Measurements from ENCODE around the gene HIVEP1. TPM values are rescaled to one million over a fixed set of nuclear protein-coding genes. Genes with fewer than 3 reads are reported as not detected.

The HIVEP1 gene
- total RNA-seq, 3 donors from 2014 or later (not counting 1 experiment from before 2014, with no cell fraction given): 26.3 to 37.9 (median 28.4) TPM

GRCh38 chr6:12012558-12013306, 620 bp downstream of the HIVEP1 start:
- intact Hi-C loops (cut with micrococcal nuclease): loop anchor here (5.0 kb wide), 1 partner anchor 645 kb away; no protein-coding TSS in a partner anchor
- H3K9me3 Mint-ChIP-seq: no peaks in the 10 kb centered on the region
- peak overlapping the region; percentile 99 for H3K4me3 Mint-ChIP-seq
- peak overlapping the region; percentile 68 for H3K27ac ChIP-seq (ENCODE audit: low read length)
- H3K9me3 ChIP-seq (ENCODE audit: control insufficient read depth, insufficient read depth, low read length): no peaks in the 10 kb centered on the region
- WGBS (ENCODE audit: insufficient coverage): 0% methylated on average over 48 of the region's 60 CpGs
- H3K4me1 Mint-ChIP-seq: peaks cover 45 to 47% of the 10 kb centered on the region in 2 donors
- peaks cover 21% of the 10 kb centered on the region for H3K4me1 ChIP-seq (ENCODE audit: control insufficient read depth, insufficient read depth, low read length)
- peak in 1 of 3 donors; percentile 19 for ATAC-seq
- peak overlapping the region; percentile 86 for H3K4me3 ChIP-seq (ENCODE audit: low read length)
- TF ChIP-seq, protein P1, sequence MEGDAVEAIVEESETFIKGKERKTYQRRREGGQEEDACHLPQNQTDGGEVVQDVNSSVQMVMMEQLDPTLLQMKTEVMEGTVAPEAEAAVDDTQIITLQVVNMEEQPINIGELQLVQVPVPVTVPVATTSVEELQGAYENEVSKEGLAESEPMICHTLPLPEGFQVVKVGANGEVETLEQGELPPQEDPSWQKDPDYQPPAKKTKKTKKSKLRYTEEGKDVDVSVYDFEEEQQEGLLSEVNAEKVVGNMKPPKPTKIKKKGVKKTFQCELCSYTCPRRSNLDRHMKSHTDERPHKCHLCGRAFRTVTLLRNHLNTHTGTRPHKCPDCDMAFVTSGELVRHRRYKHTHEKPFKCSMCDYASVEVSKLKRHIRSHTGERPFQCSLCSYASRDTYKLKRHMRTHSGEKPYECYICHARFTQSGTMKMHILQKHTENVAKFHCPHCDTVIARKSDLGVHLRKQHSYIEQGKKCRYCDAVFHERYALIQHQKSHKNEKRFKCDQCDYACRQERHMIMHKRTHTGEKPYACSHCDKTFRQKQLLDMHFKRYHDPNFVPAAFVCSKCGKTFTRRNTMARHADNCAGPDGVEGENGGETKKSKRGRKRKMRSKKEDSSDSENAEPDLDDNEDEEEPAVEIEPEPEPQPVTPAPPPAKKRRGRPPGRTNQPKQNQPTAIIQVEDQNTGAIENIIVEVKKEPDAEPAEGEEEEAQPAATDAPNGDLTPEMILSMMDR (IDR thresholded peaks at IDR 0.05): no peak
- peak; percentile 70 to 91 for DNase-seq
- peaks cover 0 to 4% of the 10 kb centered on the region in 2 donors for H3K27me3 Mint-ChIP-seq (ENCODE audit: low read depth in 2 of 2)
- peak overlapping the region; percentile 93 to 99 for H3K27ac Mint-ChIP-seq
- H3K27me3 ChIP-seq (ENCODE audit: control insufficient read depth, insufficient read depth, low read length): no peaks in the 10 kb centered on the region
- no peaks in the 10 kb centered on the region for H3K36me3 Mint-ChIP-seq
- no peaks in the 10 kb centered on the region for H3K36me3 ChIP-seq (ENCODE audit: control insufficient read depth, insufficient read depth, low read length)

DNA sequence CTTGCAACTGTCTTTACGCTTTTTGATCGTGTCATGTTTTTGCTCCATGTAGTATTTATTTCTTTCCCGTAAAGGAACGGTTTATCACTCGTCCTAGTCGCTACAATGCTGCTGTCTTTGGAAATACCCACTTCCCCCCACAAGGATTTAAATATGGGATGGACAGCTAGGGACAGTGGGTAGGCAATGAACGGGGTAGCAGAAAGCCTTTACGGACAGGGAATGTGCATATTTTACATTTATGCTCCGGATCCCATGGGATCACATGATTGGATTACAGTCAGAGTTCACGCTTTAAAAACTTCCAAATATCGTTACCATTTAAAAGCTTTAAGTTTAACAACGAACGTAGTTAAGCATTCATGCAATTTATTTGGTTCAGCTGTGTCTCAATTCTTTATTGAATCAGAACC, 1.2 kb downstream of the HIVEP1 start:
- Mint-ChIP-seq H3K27me3 (ENCODE audit: low read depth in 2 of 2) (peaks cover 0 to 4% of the 10 kb centered on the region in 2 donors), H3K9me3 (no peaks in the 10 kb centered on the region), H3K4me1 (peaks cover 39 to 41% of the 10 kb centered on the region in 2 donors), H3K27ac (peak overlapping the region; percentile 93 to 99), H3K36me3 (no peaks in the 10 kb centered on the region), H3K4me3 (peak overlapping the region; percentile 99)
- TF ChIP-seq, protein P1 (IDR thresholded peaks at IDR 0.05): no peak
- peaks cover 1% of the 10 kb centered on the region for H3K36me3 ChIP-seq (ENCODE audit: control insufficient read depth, insufficient read depth, low read length)
- intact Hi-C loops (cut with micrococcal nuclease): loop anchor here (5.0 kb wide), 1 partner anchor 646 kb away; no protein-coding TSS in a partner anchor
- no peak for ATAC-seq
- peak overlapping the region; percentile 86 for H3K4me3 ChIP-seq (ENCODE audit: low read length)
- DNase-seq: no peak
- H3K27ac ChIP-seq (ENCODE audit: low read length): no peak overlapping the region
- 20% methylated on average over 13 of the region's 13 CpGs for WGBS (ENCODE audit: insufficient coverage)
- H3K4me1 ChIP-seq (ENCODE audit: control insufficient read depth, insufficient read depth, low read length): peaks cover 19% of the 10 kb centered on the region
- no peaks in the 10 kb centered on the region for H3K9me3 ChIP-seq (ENCODE audit: control insufficient read depth, insufficient read depth, low read length)
- no peaks in the 10 kb centered on the region for H3K27me3 ChIP-seq (ENCODE audit: control insufficient read depth, insufficient read depth, low read length)

- Mint-ChIP-seq H3K27me3 (ENCODE audit: low read depth in 2 of 2) (peaks cover 0 to 4% of the 10 kb centered on the region in 2 donors), H3K36me3 (no peaks in the 10 kb centered on the region), H3K27ac (peak overlapping the region; percentile 93 to 99), H3K4me3 (peak overlapping the region; percentile 99), H3K4me1 (peaks cover 32 to 38% of the 10 kb centered on the region in 2 donors), H3K9me3 (no peaks in the 10 kb centered on the region)
- Histone ChIP-seq H3K27ac (ENCODE audit: low read length) (no peak overlapping the region), H3K9me3 (ENCODE audit: control insufficient read depth, insufficient read depth, low read length) (no peaks in the 10 kb centered on the region), H3K4me1 (ENCODE audit: control insufficient read depth, insufficient read depth, low read length) (peaks cover 16% of the 10 kb centered on the region), H3K27me3 (ENCODE audit: control insufficient read depth, insufficient read depth, low read length) (no peaks in the 10 kb centered on the region), H3K36me3 (ENCODE audit: control insufficient read depth, insufficient read depth, low read length) (peaks cover 2% of the 10 kb centered on the region), H3K4me3 (ENCODE audit: low read length) (no peak overlapping the region)
- no peak for DNase-seq
- no peak for ATAC-seq
- intact Hi-C loops (cut with micrococcal nuclease): loop anchor here (5.0 kb wide), 1 partner anchor 647 kb away; no protein-coding TSS in a partner anchor
- TF ChIP-seq, protein P1 (IDR thresholded peaks at IDR 0.05): no peak
- WGBS (ENCODE audit: insufficient coverage): 90% methylated on average over 6 of the region's 8 CpGs
Measured at GRCh38 chr6:12014027-12014872, 2.1 kb downstream of the HIVEP1 start.

Measured in natural killer cell (primary cell).